Panc1 (cell line): ENCODE results near the gene DZANK1. TPM values are rescaled to one million over a fixed set of nuclear protein-coding genes. Genes with fewer than 3 reads are reported as not detected.
"Not testable (repeated sequence)": the region's sequence is repeated elsewhere in the genome, so short reads cannot be mapped to it uniquely, and the experiment has no call there.

Source experiments
- ATAC-seq: fragments of 200-7000 bp; cut with Tn5 transposase; 2 replicates; pipeline ENCODE4 v1.9.1; 2020; ENCODE audit warnings: mild to moderate bottlenecking, moderate library complexity
- BruUV-seq: library from RNA; stranded (reverse); fragments of 400-500 nt; replicated peaks from 2 replicates; lab custom pipeline; 2021; lab: Mats Ljungman, UMichigan
- CTCF ChIA-PET: fragments of 300-600 bp; sonication (Branson Sonifier 250); formaldehyde crosslinking; loops from one replicate; lab custom pipeline; 2022; ENCODE audit warnings: antibody characterized with exemption; lab: Charles Lee
- POLR2A ChIA-PET: fragments of 300-600 bp; sonication (Branson Sonifier 250); formaldehyde crosslinking; loops from one replicate; lab custom pipeline; 2022; ENCODE audit warnings: antibody characterized with exemption; lab: Charles Lee
- DNase-seq: peaks from one replicate; pipeline ENCODE4 v3.0.0-alpha.2; 2010; ENCODE audit warnings: low read depth, low spot score
- H3K27ac ChIP-seq: 2 replicates; pipeline ENCODE4 v1.5.1; 2011; ENCODE audit warnings: mild to moderate bottlenecking, low read length, inconsistent platforms
- H3K27me3 ChIP-seq: fragments of 200-500 bp; sonication (Bioruptor generic); 2 replicates; pipeline ENCODE4 v1.6.0; 2014; ENCODE audit warnings: low read length, inconsistent platforms; ENCODE audit not compliant: control insufficient read depth, insufficient read depth
- H3K36me3 ChIP-seq: fragments of 200-500 bp; sonication (Bioruptor generic); 2 replicates; pipeline ENCODE4 v1.5.1; 2014; ENCODE audit warnings: inconsistent platforms, mild to moderate bottlenecking, low read length, moderate library complexity; ENCODE audit not compliant: control insufficient read depth, insufficient read depth
- H3K4me1 ChIP-seq: 2 replicates; pipeline ENCODE4 v1.5.1; 2011; ENCODE audit warnings: inconsistent platforms, mild to moderate bottlenecking, low read length, moderate library complexity; ENCODE audit not compliant: control insufficient read depth, insufficient read depth
- H3K4me3 ChIP-seq, 2 experiments: 2 replicates each; pipeline ENCODE4 v1.5.1; 2011 to 2012; ENCODE audit warnings: low read depth in 2 of 2, low read length in 2 of 2, mild to moderate bottlenecking in 2 of 2, inconsistent platforms in 1 of 2, moderate library complexity in 1 of 2
- H3K9me3 ChIP-seq: fragments of 200-500 bp; sonication (Bioruptor generic); 2 replicates; pipeline ENCODE4 v1.5.1; 2014; ENCODE audit warnings: low read depth, mild to moderate bottlenecking, inconsistent platforms, low read length, moderate library complexity; ENCODE audit not compliant: control insufficient read depth, insufficient read depth
- CTCF ChIP-seq: fragments of 450-650 bp; IDR thresholded peaks from 2 replicates; pipeline ENCODE4 v1.5.1; 2017; ENCODE audit warnings: mild to moderate bottlenecking
- POLR2AphosphoS5 ChIP-seq: IDR thresholded peaks from 2 replicates; pipeline ENCODE4 v1.6.1; 2012; ENCODE audit warnings: mild to moderate bottlenecking, low read depth, low read length, moderate library complexity
- REST ChIP-seq, 2 experiments: IDR thresholded peaks; 2 replicates each; pipeline ENCODE4 v1.6.1; 2011 to 2012; ENCODE audit warnings: low read depth in 2 of 2, control low read depth in 1 of 2, low read length in 1 of 2, mild to moderate bottlenecking in 1 of 2, moderate library complexity in 1 of 2; ENCODE audit not compliant: insufficient read depth in 1 of 2
- SIN3A ChIP-seq: IDR thresholded peaks from 2 replicates; pipeline ENCODE4 v1.6.1; 2012; ENCODE audit warnings: low read depth, mild to moderate bottlenecking, low read length, moderate library complexity, borderline replicate concordance; ENCODE audit not compliant: insufficient read depth
- TCF7L2 ChIP-seq: IDR thresholded peaks from 2 replicates; pipeline ENCODE4 v1.6.1; 2011; ENCODE audit warnings: mild to moderate bottlenecking, low read depth, low read length, inconsistent platforms
- in situ Hi-C: cut with HindIII; loops from 2 replicates; pipeline ENCODE4 v1.10.0; 2016; ENCODE audit warnings: low sequenced_read_pairs, low pct_unique_long_range_greater_than_20kb
- intact Hi-C: fragments of 100-400 bp; cut with micrococcal nuclease; formaldehyde crosslinking; loops from one replicate; pipeline ENCODE4 v1.10.0; 2022; ENCODE audit not compliant: unreplicated experiment
- total RNA-seq: library from RNA; stranded (reverse); gene quantifications from one replicate; pipeline ENCODE4 v1.2.1, GENCODE V29; 2021; ENCODE audit not compliant: unreplicated experiment

DZANK1 gene
- total RNA-seq, 1 experiment from 2014 or later, result 3.0 TPM

GRCh38 chr20:18504479-18505060 is 37.7 kb upstream of the DZANK1 start:
- ChIA-PET POLR2A (no interaction called here), CTCF (no interaction called here)
- no peak for ATAC-seq
- Histone ChIP-seq H3K27ac (no peak overlapping the region), H3K4me1 (peaks cover 8% of the 10 kb centered on the region; the same call in 1 of the 2 replicates), H3K4me3 (no peak overlapping the region), H3K9me3 (no peaks in the 10 kb centered on the region), H3K36me3 (peaks cover 3% of the 10 kb centered on the region; the same call in 1 of the 2 replicates), H3K27me3 (no peaks in the 10 kb centered on the region)
- in situ Hi-C loops (no loop called here), intact Hi-C loops (no loop called here)
- no peak for TF ChIP-seq TCF7L2
- BruUV-seq, result no TSS peak
- DNase-seq, result no peak

- CTCF ChIA-PET, H3K9me3 ChIP-seq, intact Hi-C loops, ATAC-seq, H3K36me3 ChIP-seq, in situ Hi-C loops, POLR2A ChIA-PET, H3K27me3 ChIP-seq, BruUV-seq, H3K4me3 ChIP-seq, DNase-seq, H3K27ac ChIP-seq, H3K4me1 ChIP-seq: not testable (repeated sequence)
These were observed 34.8 kb upstream of the DZANK1 start for GRCh38 chr20:18501672-18502071.

- no peak for DNase-seq
- no peaks in the 10 kb centered on the region for H3K27me3 ChIP-seq
- no peak for TF ChIP-seq SIN3A
- no peak for TF ChIP-seq TCF7L2
- TF ChIP-seq CTCF, result no peak
- no peak for TF ChIP-seq POLR2AphosphoS5
- no peak for TF ChIP-seq REST (IDR thresholded peaks at IDR 0.05; ENCODE audit: insufficient read depth in 1 of 2, low read depth in 2 of 2, low read length in 1 of 2)
- H3K36me3 ChIP-seq, result peaks cover 2% of the 10 kb centered on the region; the same call in 1 of the 2 replicates
- no peak overlapping the region for H3K4me3 ChIP-seq
- H3K27ac ChIP-seq, result no peak overlapping the region
- POLR2A ChIA-PET, result interaction anchor here (2.9 kb wide), 1 partner anchor 9 kb away, joined by 17 read pairs; the partner anchor contains the start of gene SEC23B
- intact Hi-C loops (no loop called here), in situ Hi-C loops (no loop called here)
- CTCF ChIA-PET, result interaction anchor here (0.6 kb wide), 1 partner anchor 16 kb away, joined by 7 read pairs; no protein-coding TSS in a partner anchor
- H3K4me1 ChIP-seq, result peaks cover 8% of the 10 kb centered on the region; the same call in 1 of the 2 replicates
- no peaks in the 10 kb centered on the region for H3K9me3 ChIP-seq
- no peak for ATAC-seq
- BruUV-seq, result no TSS peak
These were observed 30.8 kb upstream of the DZANK1 start for GRCh38 chr20:18497603-18498002.
